Loucy (cell line): ENCODE results near the gene XKR7.
"Not testable (repeated sequence)": the region's sequence is repeated elsewhere in the genome, so short reads cannot be mapped to it uniquely, and the experiment has no call there.

Experiments used
- EZH2phosphoT487 ChIP-seq: fragments of 200-600 bp; IDR thresholded peaks from 2 replicates; pipeline ENCODE4 v1.6.1; 2018; ENCODE audit warnings: antibody characterized with exemption, mild to moderate bottlenecking, moderate library complexity, borderline replicate concordance
- TF ChIP-seq, protein P1 (sequence below): fragments of 200-600 bp; sonication (generic); conservative IDR thresholded peaks from 2 replicates; pipeline ENCODE4 v1.5.1; 2014; ENCODE audit warnings: mild to moderate bottlenecking, antibody characterized with exemption, low read length

DNA sequence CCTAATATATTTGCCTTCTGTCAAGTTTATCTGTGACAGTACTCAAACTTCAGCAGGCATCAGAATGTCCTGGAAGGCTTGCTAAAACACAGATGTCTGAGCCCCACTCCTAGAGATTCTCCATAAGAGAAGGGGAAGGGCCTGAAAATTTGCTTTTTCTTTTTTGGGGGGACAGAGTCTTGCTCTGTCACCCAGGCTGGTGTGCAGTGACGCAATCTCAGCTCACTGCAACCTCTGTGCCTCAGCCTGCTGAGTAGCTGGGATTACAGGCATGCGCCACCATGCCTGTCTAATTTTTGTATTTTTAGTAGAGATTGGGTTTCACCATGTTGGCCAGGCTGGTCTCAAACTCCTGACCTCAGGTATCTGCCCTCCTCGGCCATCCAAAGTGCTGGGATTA, 65.8 kb downstream of the XKR7 start:
- TF ChIP-seq, protein P1, sequence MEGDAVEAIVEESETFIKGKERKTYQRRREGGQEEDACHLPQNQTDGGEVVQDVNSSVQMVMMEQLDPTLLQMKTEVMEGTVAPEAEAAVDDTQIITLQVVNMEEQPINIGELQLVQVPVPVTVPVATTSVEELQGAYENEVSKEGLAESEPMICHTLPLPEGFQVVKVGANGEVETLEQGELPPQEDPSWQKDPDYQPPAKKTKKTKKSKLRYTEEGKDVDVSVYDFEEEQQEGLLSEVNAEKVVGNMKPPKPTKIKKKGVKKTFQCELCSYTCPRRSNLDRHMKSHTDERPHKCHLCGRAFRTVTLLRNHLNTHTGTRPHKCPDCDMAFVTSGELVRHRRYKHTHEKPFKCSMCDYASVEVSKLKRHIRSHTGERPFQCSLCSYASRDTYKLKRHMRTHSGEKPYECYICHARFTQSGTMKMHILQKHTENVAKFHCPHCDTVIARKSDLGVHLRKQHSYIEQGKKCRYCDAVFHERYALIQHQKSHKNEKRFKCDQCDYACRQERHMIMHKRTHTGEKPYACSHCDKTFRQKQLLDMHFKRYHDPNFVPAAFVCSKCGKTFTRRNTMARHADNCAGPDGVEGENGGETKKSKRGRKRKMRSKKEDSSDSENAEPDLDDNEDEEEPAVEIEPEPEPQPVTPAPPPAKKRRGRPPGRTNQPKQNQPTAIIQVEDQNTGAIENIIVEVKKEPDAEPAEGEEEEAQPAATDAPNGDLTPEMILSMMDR: not testable (repeated sequence)
- not testable (repeated sequence) for TF ChIP-seq EZH2phosphoT487
